ENCODE data around the gene RNF223.

- no peak for TF ChIP-seq POLR2AphosphoS5 (IDR thresholded peaks at IDR 0.05; ENCODE audit: low read depth, low read length)
- TF ChIP-seq POLR2A (IDR thresholded peaks at IDR 0.05; ENCODE audit: low read depth, low read length) = no peak
Observed at GRCh38 chr1:1021010-1021919, 52.8 kb downstream of the RNF223 start.

All from GM12891 (cell line).